ENCODE results near the gene TFAP2E. TPM values are rescaled to one million over a fixed set of nuclear protein-coding genes. Genes with fewer than 3 reads are reported as not detected.

TFAP2E gene
- polyA plus RNA-seq, 4 donors = 0.61 to 2.4 (median 1.1) TPM

- no peak for DNase-seq (ENCODE audit: low read depth in 4 of 4, low spot score in 3 of 4)
These were observed 18.1 kb downstream of the TFAP2E start for GRCh38 chr1:35591211-35591610.

DNA sequence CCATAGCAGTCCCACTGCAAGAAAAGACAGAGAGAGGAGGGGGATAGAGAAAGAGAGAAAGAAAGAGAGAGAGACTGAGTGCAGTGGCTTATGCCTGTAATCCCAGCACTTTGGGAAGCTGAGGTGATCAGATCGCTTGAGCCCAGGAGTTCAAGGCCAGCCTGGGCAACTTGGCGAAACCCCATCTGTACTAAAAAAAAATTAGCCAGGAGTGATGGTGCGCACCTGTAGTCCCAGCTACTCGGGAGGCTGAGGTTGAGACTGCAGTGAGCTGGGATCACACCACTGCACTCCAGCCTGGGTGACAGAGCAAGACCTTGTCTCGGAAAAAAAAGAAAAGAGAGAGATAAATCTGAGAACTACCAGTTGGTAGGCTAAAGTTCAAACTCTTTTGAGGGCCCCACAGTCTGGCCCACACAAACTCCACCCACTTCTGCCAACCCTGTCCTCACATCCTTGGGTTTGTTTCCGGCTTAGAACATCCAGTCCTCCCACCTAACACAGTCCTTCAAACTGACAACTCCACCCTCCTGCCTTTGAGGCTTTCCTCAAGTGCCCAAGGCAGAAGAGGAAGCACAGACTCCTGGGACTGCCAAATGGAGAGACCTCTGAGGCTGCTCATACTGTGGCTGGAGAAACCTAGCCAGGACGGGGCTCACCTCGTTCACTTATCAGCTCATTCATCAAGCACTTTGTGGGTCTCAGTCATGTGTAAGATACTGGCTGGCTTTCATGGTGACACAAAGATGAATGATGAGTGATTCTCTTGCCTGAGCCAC lies 20.1 kb downstream of the TFAP2E start:
- no peak for DNase-seq (ENCODE audit: low read depth in 4 of 4, low spot score in 3 of 4)

DNA sequence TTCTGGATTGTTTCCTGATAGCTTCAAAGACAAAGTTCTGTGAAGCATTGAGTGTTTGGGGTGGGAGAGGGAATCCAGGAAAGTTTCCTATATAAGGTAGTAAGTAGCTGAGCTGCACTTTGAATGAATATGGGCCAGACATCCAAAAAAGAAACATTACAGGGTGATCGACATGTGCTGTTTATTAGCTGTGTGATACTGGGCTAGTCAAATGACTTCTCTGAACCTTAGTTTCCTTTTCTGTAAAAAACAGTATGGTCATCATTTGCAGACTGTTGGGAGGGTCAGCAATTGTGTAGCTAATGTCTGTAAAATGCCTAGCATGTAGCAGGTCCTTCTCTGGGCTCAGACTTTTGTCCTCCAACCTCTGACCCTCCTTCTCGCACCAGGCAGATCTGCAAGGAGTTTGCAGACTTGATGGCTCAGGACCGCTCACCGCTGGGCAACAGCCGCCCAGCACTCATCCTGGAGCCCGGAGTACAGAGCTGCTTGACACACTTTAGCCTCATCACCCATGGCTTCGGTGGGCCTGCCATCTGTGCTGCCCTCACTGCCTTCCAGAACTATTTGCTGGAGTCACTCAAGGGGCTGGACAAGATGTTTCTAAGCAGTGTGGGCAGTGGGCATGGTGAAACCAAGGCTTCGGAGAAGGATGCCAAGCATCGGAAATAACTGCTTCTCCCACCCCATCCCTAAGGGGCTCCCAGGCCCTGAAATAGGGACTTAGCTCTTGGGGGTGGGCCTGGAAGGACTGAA lies 21.1 kb downstream of the TFAP2E start:
- no peak for DNase-seq (ENCODE audit: low read depth in 4 of 4, low spot score in 3 of 4)

GRCh38 chr1:35595684-35596083 lies 22.6 kb downstream of the TFAP2E start:
- no peak for DNase-seq (ENCODE audit: low read depth in 4 of 4, low spot score in 3 of 4)

DNA sequence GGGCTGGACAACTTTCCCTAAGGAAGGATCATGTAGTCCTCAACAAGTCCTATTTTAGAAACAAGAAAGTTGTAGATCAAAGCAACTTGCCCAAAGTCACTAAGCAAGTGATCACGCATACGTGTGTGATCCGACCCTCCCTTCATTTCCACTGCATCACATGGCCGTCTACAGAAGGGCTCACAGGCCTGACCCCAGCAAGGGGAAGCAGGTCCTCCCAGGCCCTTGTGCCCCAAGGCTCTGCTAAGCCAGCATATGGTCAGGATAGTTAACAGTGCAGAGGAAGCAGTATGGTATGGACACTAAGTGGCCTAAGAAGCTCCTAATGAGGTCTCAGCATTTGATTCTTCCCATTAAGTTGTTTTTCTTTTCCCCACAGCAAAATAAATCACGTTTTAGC lies 24.8 kb downstream of the TFAP2E start:
- no peak for DNase-seq (ENCODE audit: low read depth in 4 of 4, low spot score in 3 of 4)

- no peak for DNase-seq (ENCODE audit: low read depth in 4 of 4, low spot score in 3 of 4)
These were observed 25.8 kb downstream of the TFAP2E start for GRCh38 chr1:35598895-35599294.

GRCh38 chr1:35599411-35599810 lies 26.3 kb downstream of the TFAP2E start:
- no peak for DNase-seq (ENCODE audit: low read depth in 4 of 4, low spot score in 3 of 4)

- no peak for DNase-seq (ENCODE audit: low read depth in 4 of 4, low spot score in 3 of 4)
These were observed 27.5 kb downstream of the TFAP2E start for GRCh38 chr1:35600593-35600992.

GRCh38 chr1:35603468-35603867 lies 30.4 kb downstream of the TFAP2E start:
- no peak for DNase-seq (ENCODE audit: low read depth in 4 of 4, low spot score in 3 of 4)

GRCh38 chr1:35603941-35604340 lies 30.8 kb downstream of the TFAP2E start:
- DNase-seq (ENCODE audit: low read depth in 4 of 4, low spot score in 3 of 4) = no peak

DNA sequence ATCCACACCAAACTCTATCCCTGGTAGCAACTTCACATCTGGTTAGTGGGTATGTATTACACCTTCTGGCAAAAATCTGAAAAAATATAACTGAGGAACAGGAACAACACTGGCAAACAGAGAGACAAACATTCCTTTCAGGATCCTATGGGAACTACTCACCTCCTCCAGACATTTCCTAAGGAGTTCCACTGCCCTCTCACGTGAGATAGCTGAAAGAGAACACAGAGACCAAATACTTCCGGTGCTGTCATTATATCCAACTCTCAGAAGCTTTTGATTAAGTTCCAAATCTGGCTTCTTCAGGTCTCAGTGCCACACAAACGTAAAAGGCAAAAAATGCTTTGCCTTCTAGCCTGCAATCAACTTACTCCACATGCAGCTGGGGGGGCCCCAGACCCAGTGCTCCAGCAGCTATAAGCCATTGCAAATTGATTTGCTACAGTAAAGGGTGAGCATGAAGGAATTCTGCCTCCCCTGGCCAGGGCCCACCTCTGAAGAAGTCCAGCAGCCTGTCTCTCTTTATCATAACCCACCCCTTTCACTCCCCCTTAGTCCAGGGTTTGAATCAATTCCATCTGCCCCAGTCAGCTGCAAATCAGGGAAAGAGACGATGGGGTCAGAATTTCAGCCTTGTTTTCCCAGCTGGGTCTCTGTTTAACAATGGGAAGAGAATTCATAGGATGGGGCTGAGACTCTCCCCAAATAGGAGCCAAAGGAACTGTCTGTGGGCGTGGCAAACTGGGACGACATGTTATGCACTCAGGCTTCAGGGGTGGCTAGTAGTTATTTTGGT lies 32.2 kb downstream of the TFAP2E start:
- DNase-seq (ENCODE audit: low read depth in 4 of 4, low spot score in 3 of 4) = no peak

DNA sequence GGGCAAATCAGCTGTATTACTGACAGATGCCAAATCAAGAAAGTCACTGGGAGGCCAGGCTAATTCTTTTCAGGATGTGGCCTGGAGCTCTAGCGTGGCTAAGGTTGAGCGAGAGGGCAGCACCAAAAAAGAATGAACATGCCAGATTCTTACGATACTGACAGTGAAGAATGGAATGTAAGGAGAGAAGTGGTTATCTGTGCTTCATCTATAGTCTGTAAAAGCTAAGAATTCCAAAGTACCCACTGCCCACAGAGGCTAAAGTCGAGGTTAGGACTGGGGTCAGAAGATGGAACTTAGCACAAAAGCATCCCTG lies 32.7 kb downstream of the TFAP2E start:
- no peak for DNase-seq (ENCODE audit: low read depth in 4 of 4, low spot score in 3 of 4)

DNA sequence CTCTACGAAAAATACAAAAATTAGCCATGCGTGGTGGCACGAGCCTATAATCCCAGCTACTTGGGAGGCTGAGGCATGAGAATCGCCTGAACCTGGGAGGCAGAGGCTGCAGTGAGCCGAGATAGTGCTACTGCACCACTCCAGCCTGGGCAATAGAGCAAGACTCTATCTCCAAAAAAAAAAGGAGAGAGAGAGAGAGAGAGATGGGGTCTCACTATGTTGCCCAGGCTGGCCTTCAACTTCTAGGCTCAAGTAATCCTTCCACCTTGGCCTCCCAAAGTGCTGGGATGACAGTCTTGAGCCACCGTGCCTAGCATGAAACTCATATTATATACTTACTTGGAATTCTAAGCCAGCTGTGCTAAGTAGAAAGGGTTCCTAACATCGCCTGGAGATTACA lies 38.5 kb downstream of the TFAP2E start:
- DNase-seq (ENCODE audit: low read depth in 4 of 4, low spot score in 3 of 4) = no peak

GRCh38 chr1:35615440-35615839 lies 42.3 kb downstream of the TFAP2E start:
- DNase-seq (ENCODE audit: low read depth in 4 of 4, low spot score in 3 of 4) = no peak

- DNase-seq (ENCODE audit: low read depth in 4 of 4, low spot score in 3 of 4) = no peak
These were observed 46.4 kb downstream of the TFAP2E start for GRCh38 chr1:35619237-35620121.

- DNase-seq (ENCODE audit: low read depth in 4 of 4, low spot score in 3 of 4) = no peak
These were observed 49.5 kb downstream of the TFAP2E start for GRCh38 chr1:35622510-35623178.

DNA sequence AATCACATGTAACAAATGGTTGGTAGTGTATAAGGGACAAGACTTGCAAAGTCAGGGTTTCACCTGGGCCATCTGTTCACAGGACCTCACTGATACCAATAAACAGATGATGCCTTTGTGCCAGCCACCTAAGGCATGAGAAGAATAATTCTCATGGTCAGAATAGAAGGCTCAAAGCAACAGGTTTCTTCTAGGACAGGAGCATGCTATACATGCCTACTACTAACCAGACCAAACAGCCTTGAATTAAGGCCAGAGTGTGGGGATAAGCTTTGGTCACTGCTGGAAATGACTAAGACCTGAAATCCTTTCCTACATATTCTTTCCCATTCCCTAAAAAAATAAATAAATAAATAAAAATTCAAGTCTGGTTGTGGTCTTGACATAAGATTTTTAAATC lies 50.7 kb downstream of the TFAP2E start:
- no peak for DNase-seq (ENCODE audit: low read depth in 4 of 4, low spot score in 3 of 4)

GRCh38 chr1:35629051-35629450 lies 55.9 kb downstream of the TFAP2E start:
- no peak for DNase-seq (ENCODE audit: low read depth in 4 of 4, low spot score in 3 of 4)

GRCh38 chr1:35631396-35631795 lies 58.3 kb downstream of the TFAP2E start:
- DNase-seq (ENCODE audit: low read depth in 4 of 4, low spot score in 3 of 4) = no peak

- no peak for DNase-seq (ENCODE audit: low read depth in 4 of 4, low spot score in 3 of 4)
These were observed 60.4 kb downstream of the TFAP2E start for GRCh38 chr1:35633547-35633946.
